ENCODE results near the gene CRIP3.
"Not testable (repeated sequence)": the region's sequence is repeated elsewhere in the genome, so short reads cannot be mapped to it uniquely, and the experiment has no call there.

CRIP3 gene

DNA sequence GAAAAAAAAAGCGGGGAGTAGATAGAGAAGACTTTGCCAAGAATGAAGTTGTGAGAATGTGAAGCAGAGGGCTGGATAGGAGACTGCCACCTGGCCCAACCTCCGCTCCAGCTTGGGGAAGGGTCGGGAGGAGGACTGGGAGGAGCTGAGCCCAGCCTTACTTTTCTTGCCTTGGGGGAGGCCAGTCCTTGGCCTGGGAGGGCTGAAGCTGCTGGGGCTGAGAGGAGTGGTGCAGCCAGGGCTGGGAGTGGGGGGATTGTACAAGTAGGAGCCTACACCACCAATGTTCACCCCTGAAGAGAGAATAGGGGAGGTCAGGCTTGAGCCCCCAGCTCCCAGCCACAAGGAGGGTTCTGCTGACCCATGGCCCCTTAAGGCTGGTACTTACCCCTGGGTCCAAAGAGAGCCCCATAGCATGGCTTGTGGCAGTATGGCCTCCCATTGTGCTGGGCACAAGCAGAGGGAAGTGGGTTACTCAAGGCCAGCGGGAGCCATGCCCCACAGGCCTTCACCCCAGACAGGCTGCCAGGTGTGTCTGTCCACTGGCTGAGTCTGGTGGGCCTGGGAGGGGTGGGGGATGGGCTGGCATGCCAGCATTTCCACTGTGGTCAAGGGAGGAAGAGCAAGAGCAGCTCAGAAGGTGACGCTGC is 1.1 kb downstream of the CRIP3 start:
- TF ChIP-seq, protein P1, sequence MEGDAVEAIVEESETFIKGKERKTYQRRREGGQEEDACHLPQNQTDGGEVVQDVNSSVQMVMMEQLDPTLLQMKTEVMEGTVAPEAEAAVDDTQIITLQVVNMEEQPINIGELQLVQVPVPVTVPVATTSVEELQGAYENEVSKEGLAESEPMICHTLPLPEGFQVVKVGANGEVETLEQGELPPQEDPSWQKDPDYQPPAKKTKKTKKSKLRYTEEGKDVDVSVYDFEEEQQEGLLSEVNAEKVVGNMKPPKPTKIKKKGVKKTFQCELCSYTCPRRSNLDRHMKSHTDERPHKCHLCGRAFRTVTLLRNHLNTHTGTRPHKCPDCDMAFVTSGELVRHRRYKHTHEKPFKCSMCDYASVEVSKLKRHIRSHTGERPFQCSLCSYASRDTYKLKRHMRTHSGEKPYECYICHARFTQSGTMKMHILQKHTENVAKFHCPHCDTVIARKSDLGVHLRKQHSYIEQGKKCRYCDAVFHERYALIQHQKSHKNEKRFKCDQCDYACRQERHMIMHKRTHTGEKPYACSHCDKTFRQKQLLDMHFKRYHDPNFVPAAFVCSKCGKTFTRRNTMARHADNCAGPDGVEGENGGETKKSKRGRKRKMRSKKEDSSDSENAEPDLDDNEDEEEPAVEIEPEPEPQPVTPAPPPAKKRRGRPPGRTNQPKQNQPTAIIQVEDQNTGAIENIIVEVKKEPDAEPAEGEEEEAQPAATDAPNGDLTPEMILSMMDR (IDR thresholded peaks at IDR 0.05; ENCODE audit: control insufficient read depth, insufficient read depth, low read depth, low read length, missing control alignments) = no peak
- DNase-seq (ENCODE audit: low read depth) = no peak
- no peak overlapping the region for H3K4me3 ChIP-seq (ENCODE audit: control insufficient read depth, low read depth, low read length)

- TF ChIP-seq, protein P1 (IDR thresholded peaks at IDR 0.05; ENCODE audit: control insufficient read depth, insufficient read depth, low read depth, low read length, missing control alignments) = no peak
- no peak overlapping the region for H3K4me3 ChIP-seq (ENCODE audit: control insufficient read depth, low read depth, low read length)
- no peak for DNase-seq (ENCODE audit: low read depth)
Observed at GRCh38 chr6:43306086-43306485, 2.5 kb downstream of the CRIP3 start.

GRCh38 chr6:43304882-43305281 is 3.7 kb downstream of the CRIP3 start:
- no peak overlapping the region for H3K4me3 ChIP-seq (ENCODE audit: control insufficient read depth, low read depth, low read length)
- no peak for DNase-seq (ENCODE audit: low read depth)
- TF ChIP-seq, protein P1 (IDR thresholded peaks at IDR 0.05; ENCODE audit: control insufficient read depth, insufficient read depth, low read depth, low read length, missing control alignments) = no peak

GRCh38 chr6:43304361-43304760 is 4.3 kb downstream of the CRIP3 start:
- TF ChIP-seq, protein P1 (IDR thresholded peaks at IDR 0.05; ENCODE audit: control insufficient read depth, insufficient read depth, low read depth, low read length, missing control alignments) = no peak
- no peak overlapping the region for H3K4me3 ChIP-seq (ENCODE audit: control insufficient read depth, low read depth, low read length)
- DNase-seq (ENCODE audit: low read depth) = no peak

DNA sequence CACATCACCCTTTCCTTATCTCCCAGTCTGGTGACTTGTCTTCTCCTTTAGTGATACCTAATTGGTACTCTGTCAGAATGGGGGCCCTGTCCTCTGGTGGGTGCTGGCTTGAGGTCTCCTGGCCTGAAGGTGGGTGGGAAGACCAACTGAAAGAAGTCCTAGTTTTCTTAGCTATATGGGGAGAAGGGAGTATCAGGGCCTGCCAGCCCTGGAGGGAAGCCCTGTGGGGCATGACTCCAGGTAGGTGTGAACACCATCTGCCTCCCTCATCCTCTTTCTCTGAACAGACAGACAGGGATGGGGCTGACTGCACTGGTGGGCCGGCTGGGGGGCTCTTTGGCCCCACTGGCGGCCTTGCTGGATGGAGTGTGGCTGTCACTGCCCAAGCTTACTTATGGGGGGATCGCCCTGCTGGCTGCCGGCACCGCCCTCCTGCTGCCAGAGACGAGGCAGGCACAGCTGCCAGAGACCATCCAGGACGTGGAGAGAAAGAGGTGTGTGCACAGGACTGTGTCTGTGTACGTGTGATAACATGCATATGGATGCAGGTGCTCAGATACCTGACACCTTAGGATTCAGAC is 4.8 kb downstream of the CRIP3 start:
- TF ChIP-seq, protein P1 (IDR thresholded peaks at IDR 0.05; ENCODE audit: control insufficient read depth, insufficient read depth, low read depth, low read length, missing control alignments) = no peak
- no peak overlapping the region for H3K4me3 ChIP-seq (ENCODE audit: control insufficient read depth, low read depth, low read length)
- no peak for DNase-seq (ENCODE audit: low read depth)

GRCh38 chr6:43303006-43303405 is 5.6 kb downstream of the CRIP3 start:
- H3K4me3 ChIP-seq (ENCODE audit: control insufficient read depth, low read depth, low read length); DNase-seq (ENCODE audit: low read depth): not testable (repeated sequence)

- TF ChIP-seq, protein P1 (IDR thresholded peaks at IDR 0.05; ENCODE audit: control insufficient read depth, insufficient read depth, low read depth, low read length, missing control alignments) = no peak
- H3K4me3 ChIP-seq (ENCODE audit: control insufficient read depth, low read depth, low read length) = no peak overlapping the region
- DNase-seq (ENCODE audit: low read depth) = no peak
Observed at GRCh38 chr6:43302126-43302525, 6.5 kb downstream of the CRIP3 start.

Measured in AG09309 (cell line).